HEK293T (cell line): ENCODE data around the gene P3H2.

ENCODE experiments used
- CTCF ChIA-PET: fragments of 350-600 bp; formaldehyde crosslinking; extraction: SDS; loops from one replicate; lab custom pipeline; 2021; ENCODE audit warnings: antibody characterized with exemption, inconsistent platforms; lab: Yijun Ruan, JAX
- POLR2A ChIA-PET: fragments of 350-600 bp; formaldehyde crosslinking; extraction: SDS; loops from one replicate; lab custom pipeline; 2020; ENCODE audit warnings: antibody characterized with exemption, inconsistent platforms; lab: Yijun Ruan, JAX
- DNase-seq: peaks from one replicate; pipeline ENCODE4 v3.0.0; 2012; ENCODE audit warnings: mixed read lengths; ENCODE audit errors: extremely low spot score
- ARNT ChIP-seq: fragments of 450-650 bp; IDR thresholded peaks from 2 replicates; pipeline ENCODE4 v1.6.1; 2017; ENCODE audit warnings: mild to moderate bottlenecking
- BHLHE40 ChIP-seq: fragments of 450-650 bp; IDR thresholded peaks from 2 replicates; pipeline ENCODE4 v1.6.1; 2016; ENCODE audit warnings: mild to moderate bottlenecking, moderate library complexity, borderline replicate concordance
- CTBP1 ChIP-seq: fragments of 450-650 bp; IDR thresholded peaks from 2 replicates; pipeline ENCODE4 v1.6.1; 2016; ENCODE audit warnings: borderline replicate concordance
- ELF4 ChIP-seq: fragments of 450-650 bp; IDR thresholded peaks from 2 replicates; pipeline ENCODE4 v1.6.1; 2017; ENCODE audit warnings: antibody characterized with exemption
- FOXA1 ChIP-seq: fragments of 450-650 bp; IDR thresholded peaks from 2 replicates; pipeline ENCODE4 v1.6.1; 2016; ENCODE audit warnings: mild to moderate bottlenecking
- FOXK2 ChIP-seq: fragments of 450-650 bp; IDR thresholded peaks from 2 replicates; pipeline ENCODE4 v1.6.1; 2016; ENCODE audit warnings: mild to moderate bottlenecking
- FOXM1 ChIP-seq: fragments of 450-650 bp; IDR thresholded peaks from 2 replicates; pipeline ENCODE4 v1.6.1; 2017; ENCODE audit warnings: mild to moderate bottlenecking, borderline replicate concordance
- HDGF ChIP-seq: fragments of 450-650 bp; IDR thresholded peaks from 2 replicates; pipeline ENCODE4 v1.6.1; 2017; ENCODE audit warnings: antibody characterized with exemption, borderline replicate concordance
- L3MBTL2 ChIP-seq: fragments of 450-650 bp; conservative IDR thresholded peaks from 2 replicates; pipeline ENCODE4 v1.6.1; 2016; ENCODE audit warnings: mild to moderate bottlenecking
- LEF1 ChIP-seq: fragments of 450-650 bp; IDR thresholded peaks from 2 replicates; pipeline ENCODE4 v1.6.1; 2017; ENCODE audit warnings: mild to moderate bottlenecking, borderline replicate concordance
- NFRKB ChIP-seq: fragments of 450-650 bp; IDR thresholded peaks from 2 replicates; pipeline ENCODE4 v1.6.1; 2016; ENCODE audit warnings: mild to moderate bottlenecking, moderate library complexity
- PKNOX1 ChIP-seq: fragments of 450-650 bp; IDR thresholded peaks from 2 replicates; pipeline ENCODE4 v1.6.1; 2016
- SP1 ChIP-seq: fragments of 450-650 bp; IDR thresholded peaks from 2 replicates; pipeline ENCODE4 v1.6.1; 2017
- SUZ12 ChIP-seq: fragments of 450-650 bp; IDR thresholded peaks from 2 replicates; pipeline ENCODE4 v1.6.1; 2016; ENCODE audit warnings: mild to moderate bottlenecking
- TARDBP ChIP-seq: fragments of 450-650 bp; IDR thresholded peaks from 2 replicates; pipeline ENCODE4 v1.6.1; 2016
- ZNF384 ChIP-seq: fragments of 450-650 bp; IDR thresholded peaks from 2 replicates; pipeline ENCODE4 v1.6.1; 2016

The P3H2 gene

GRCh38 chr3:190003068-190003467 lies 117.6 kb downstream of the P3H2 start:
- TF ChIP-seq NFRKB = no peak
- TF ChIP-seq PKNOX1 = no peak
- TF ChIP-seq CTBP1 = no peak
- TF ChIP-seq ELF4 = no peak
- no peak for TF ChIP-seq TARDBP
- TF ChIP-seq FOXK2 = no peak
- no peak for TF ChIP-seq L3MBTL2
- TF ChIP-seq SUZ12 = no peak
- no peak for TF ChIP-seq ZNF384
- TF ChIP-seq BHLHE40 = no peak
- TF ChIP-seq LEF1 = no peak
- no peak for TF ChIP-seq HDGF
- TF ChIP-seq FOXM1 = no peak
- TF ChIP-seq ARNT = no peak
- no peak for TF ChIP-seq FOXA1
- TF ChIP-seq SP1 = no peak
- ChIA-PET CTCF (no interaction called here), POLR2A (no interaction called here)
- DNase-seq = no peak

- ChIA-PET POLR2A (no interaction called here), CTCF (no interaction called here)
Measured at GRCh38 chr3:190001426-190001825, 119.3 kb downstream of the P3H2 start.

DNA sequence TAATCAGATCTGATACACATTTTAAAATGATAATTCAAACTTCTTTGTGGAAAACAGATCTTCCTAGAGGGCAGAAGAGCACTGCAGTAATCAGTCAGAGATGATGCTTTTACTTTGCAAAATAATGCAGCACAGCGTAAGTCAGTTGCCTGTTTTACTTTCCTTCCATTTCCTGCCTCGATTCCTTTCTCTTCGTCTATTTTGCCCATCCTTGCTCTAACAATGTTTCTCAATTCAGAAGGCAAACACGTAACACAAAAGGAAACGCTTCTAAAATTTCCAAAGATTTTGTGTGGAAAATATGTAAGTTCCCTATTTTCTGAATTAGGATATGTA lies 119.9 kb downstream of the P3H2 start:
- POLR2A ChIA-PET = no interaction called here
- DNase-seq = no peak
- TF ChIP-seq BHLHE40 (no peak), CTBP1 (no peak), TARDBP (no peak), ARNT (no peak), NFRKB (no peak), LEF1 (no peak), FOXA1 (no peak), SUZ12 (no peak), FOXM1 (no peak), PKNOX1 (no peak), L3MBTL2 (no peak)
- CTCF ChIA-PET = no interaction called here

More at GRCh38 chr3:190001426-190001825, 119.3 kb downstream of the P3H2 start:
- no peak for DNase-seq
- no peak for TF ChIP-seq SP1
- no peak for TF ChIP-seq FOXM1
- no peak for TF ChIP-seq BHLHE40
- TF ChIP-seq FOXK2 = no peak
- no peak for TF ChIP-seq CTBP1
- TF ChIP-seq SUZ12 = no peak
- TF ChIP-seq PKNOX1 = no peak
- no peak for TF ChIP-seq TARDBP
- TF ChIP-seq L3MBTL2 = no peak
- TF ChIP-seq NFRKB = no peak
- no peak for TF ChIP-seq HDGF
- TF ChIP-seq LEF1 = no peak
- no peak for TF ChIP-seq FOXA1
- TF ChIP-seq ARNT = no peak
- no peak for TF ChIP-seq ZNF384
- TF ChIP-seq ELF4 = no peak

DNA sequence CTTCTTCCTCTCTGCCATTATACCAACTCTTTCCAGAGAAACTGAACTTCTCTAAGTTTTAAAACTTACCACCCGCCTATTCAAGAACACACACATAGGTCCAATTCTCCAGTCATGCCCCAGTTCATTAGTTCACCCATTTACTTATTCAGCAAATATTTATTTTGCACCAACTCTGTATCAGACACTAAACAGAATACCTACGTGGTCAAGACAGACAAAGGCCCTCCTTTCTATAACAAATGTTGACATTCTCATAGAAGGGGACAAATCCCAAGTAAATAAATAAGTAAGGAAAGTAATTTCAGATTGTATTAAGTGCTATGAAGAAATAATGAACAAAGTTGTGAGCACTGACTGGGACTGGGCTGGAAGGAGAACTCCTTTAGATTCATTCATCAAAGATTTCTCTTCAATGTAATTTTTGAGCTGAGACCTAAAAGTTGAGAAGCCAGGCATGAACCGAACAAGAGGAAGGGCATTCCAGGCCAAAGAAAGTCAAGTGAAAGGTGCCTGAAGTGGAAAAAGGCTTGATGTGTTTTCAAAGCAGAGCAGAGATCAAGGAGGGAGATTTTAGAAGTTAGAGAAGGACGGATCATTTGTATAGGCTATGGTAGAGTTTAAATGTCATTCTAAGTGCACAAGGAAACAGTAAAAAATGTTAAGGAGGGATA lies 120.4 kb downstream of the P3H2 start:
- DNase-seq = no peak
- CTCF ChIA-PET = no interaction called here
- TF ChIP-seq HDGF (no peak), PKNOX1 (no peak), BHLHE40 (no peak), ARNT (no peak), L3MBTL2 (no peak), ELF4 (no peak), ZNF384 (no peak), FOXA1 (no peak), NFRKB (no peak)
- POLR2A ChIA-PET = no interaction called here

- DNase-seq = no peak
- ChIA-PET POLR2A (no interaction called here), CTCF (no interaction called here)
- no peak for TF ChIP-seq SUZ12
- no peak for TF ChIP-seq FOXM1
- no peak for TF ChIP-seq ARNT
- no peak for TF ChIP-seq TARDBP
- no peak for TF ChIP-seq CTBP1
- TF ChIP-seq NFRKB = no peak
- TF ChIP-seq FOXA1 = no peak
- no peak for TF ChIP-seq SP1
- no peak for TF ChIP-seq ZNF384
- no peak for TF ChIP-seq L3MBTL2
- TF ChIP-seq ELF4 = no peak
Measured at GRCh38 chr3:189999718-190000117, 121.0 kb downstream of the P3H2 start.
